ENCODE measurements around the gene SHISA2.

SHISA2 gene

GRCh38 chr13:26021516-26021915 is 30.3 kb downstream of the SHISA2 start:
- H3K4me3 ChIP-seq (ENCODE audit: control insufficient read depth, low read depth, low read length): no peak overlapping the region
- no peak for DNase-seq (ENCODE audit: low read depth)
- no peak for TF ChIP-seq CTCF (IDR thresholded peaks at IDR 0.05; ENCODE audit: control insufficient read depth, insufficient read depth, low read depth, low read length, missing control alignments)

- TF ChIP-seq CTCF (IDR thresholded peaks at IDR 0.05; ENCODE audit: control insufficient read depth, insufficient read depth, low read depth, low read length, missing control alignments): no peak
- no peak for DNase-seq (ENCODE audit: low read depth)
- H3K4me3 ChIP-seq (ENCODE audit: control insufficient read depth, low read depth, low read length): no peak overlapping the region
Measured at GRCh38 chr13:26020891-26021290, 30.9 kb downstream of the SHISA2 start.

GRCh38 chr13:26019881-26020870 is 31.6 kb downstream of the SHISA2 start:
- TF ChIP-seq CTCF (IDR thresholded peaks at IDR 0.05; ENCODE audit: control insufficient read depth, insufficient read depth, low read depth, low read length, missing control alignments): no peak
- H3K4me3 ChIP-seq (ENCODE audit: control insufficient read depth, low read depth, low read length): no peak overlapping the region
- DNase-seq (ENCODE audit: low read depth): peak; percentile 61

- no peak overlapping the region for H3K4me3 ChIP-seq (ENCODE audit: control insufficient read depth, low read depth, low read length)
- DNase-seq (ENCODE audit: low read depth): no peak
- TF ChIP-seq CTCF (IDR thresholded peaks at IDR 0.05; ENCODE audit: control insufficient read depth, insufficient read depth, low read depth, low read length, missing control alignments): no peak
Measured at GRCh38 chr13:26019251-26019650, 32.6 kb downstream of the SHISA2 start.

- H3K4me3 ChIP-seq (ENCODE audit: control insufficient read depth, low read depth, low read length): no peak overlapping the region
- no peak for TF ChIP-seq CTCF (IDR thresholded peaks at IDR 0.05; ENCODE audit: control insufficient read depth, insufficient read depth, low read depth, low read length, missing control alignments)
- no peak for DNase-seq (ENCODE audit: low read depth)
Measured at GRCh38 chr13:26017932-26018665, 33.7 kb downstream of the SHISA2 start.

GRCh38 chr13:26017196-26017921 is 34.5 kb downstream of the SHISA2 start:
- no peak overlapping the region for H3K4me3 ChIP-seq (ENCODE audit: control insufficient read depth, low read depth, low read length)
- TF ChIP-seq CTCF (IDR thresholded peaks at IDR 0.05; ENCODE audit: control insufficient read depth, insufficient read depth, low read depth, low read length, missing control alignments): no peak
- DNase-seq (ENCODE audit: low read depth): no peak
